Psoas muscle (tissue), 8 donors: Measurements from ENCODE around the gene CEMIP. TPM values are rescaled to one million over a fixed set of nuclear protein-coding genes. Genes with fewer than 3 reads are reported as not detected.

Experiments
- ATAC-seq, 4 donors: fragments of 200-7000 bp; cut with Tn5 transposase; one replicate each; pipeline ENCODE4 v1.9.1; 2020; ENCODE audit warnings: moderate library complexity in 3 of 4, mild to moderate bottlenecking in 2 of 4
- DNase-seq, 2 donors: peaks; one replicate each; pipeline ENCODE4 v3.0.0-alpha.2; 2020
- H3K27ac ChIP-seq: fragments of 200-600 bp; one replicate; pipeline ENCODE4 v1.8.0; 2022
- H3K27me3 ChIP-seq, 3 donors: fragments of 200-600 bp in 1 of 3; one replicate each; pipeline versions ENCODE4 v1.6.1 to v1.8.0; 2013 to 2022; ENCODE audit warnings: low read length in 2 of 3, mild to moderate bottlenecking in 2 of 3, moderate library complexity in 1 of 3; ENCODE audit not compliant: insufficient read depth in 3 of 3
- H3K36me3 ChIP-seq, 2 donors: fragments of 200-600 bp in 1 of 2; one replicate each; pipeline versions ENCODE4 v1.6.1 to v1.8.0; 2013 to 2022; ENCODE audit warnings: low read depth in 1 of 2, mild to moderate bottlenecking in 1 of 2, moderate library complexity in 1 of 2; ENCODE audit not compliant: insufficient read depth in 1 of 2
- H3K4me1 ChIP-seq: fragments of 200-600 bp; one replicate; pipeline ENCODE4 v1.8.0; 2022
- H3K4me3 ChIP-seq: fragments of 200-600 bp; one replicate; pipeline ENCODE4 v1.8.0; 2022; ENCODE audit warnings: mild to moderate bottlenecking
- H3K9me3 ChIP-seq: fragments of 200-600 bp; one replicate; pipeline ENCODE4 v1.8.0; 2022
- CTCF ChIP-seq: fragments of 200-600 bp; IDR thresholded peaks from one replicate; pipeline ENCODE4 v1.8.0; 2022; ENCODE audit warnings: antibody characterized with exemption
- WGBS, 3 donors: extraction: QIAGEN DNeasy Blood & Tissue Kit; methylation state at CpG; one replicate each; pipeline versions ENCODE4 v1.1.6 to v1.1.7; 2013; 5-methylcytosine and 5-hydroxymethylcytosine counted together
- intact Hi-C, 2 donors: fragments of 100-400 bp; cut with DNase I; formaldehyde crosslinking; loops; one replicate each; pipeline versions ENCODE4 v1.11.0 to v1.14.2; 2022
- polyA plus RNA-seq, 3 donors: library from polyadenylated mRNA; stranded (reverse); fragments of 200-250 nt; gene quantifications; one replicate each; pipeline ENCODE4 v1.2.3, GENCODE V29; 2013
- total RNA-seq, 4 donors: library from RNA; stranded (reverse); fragmentation: NEBNext Ultra II Directional in 2 of 4; extraction: Animal tissue kit (Norgen Biotek cat#: 25700) in 2 of 4; gene quantifications; one replicate each; pipeline versions ENCODE4 v1.2.1 to v1.2.4, GENCODE V29; 2021 to 2023
- donor health status: healthy with polysubstance abuse.
- donor health status: DM: no; HTN: no; CAD: no; lungs with moderate emphysema.
- donor health status: Bipolar disorder and iron deficiency.
- donor health status: healthy.
- donor health status: DM: yes; HTN: yes; CAD: no.
- donor health status: DM: no; HTN: no; CAD: no.
- donor health status: DM: no; HTN: no; CAD: no.
- donor health status: DM: yes; HTN: yes; CAD: no.

CEMIP gene
- total and polyA plus RNA-seq, 7 donors, result under 0.01 to 0.96 (median 0.04) TPM

DNA sequence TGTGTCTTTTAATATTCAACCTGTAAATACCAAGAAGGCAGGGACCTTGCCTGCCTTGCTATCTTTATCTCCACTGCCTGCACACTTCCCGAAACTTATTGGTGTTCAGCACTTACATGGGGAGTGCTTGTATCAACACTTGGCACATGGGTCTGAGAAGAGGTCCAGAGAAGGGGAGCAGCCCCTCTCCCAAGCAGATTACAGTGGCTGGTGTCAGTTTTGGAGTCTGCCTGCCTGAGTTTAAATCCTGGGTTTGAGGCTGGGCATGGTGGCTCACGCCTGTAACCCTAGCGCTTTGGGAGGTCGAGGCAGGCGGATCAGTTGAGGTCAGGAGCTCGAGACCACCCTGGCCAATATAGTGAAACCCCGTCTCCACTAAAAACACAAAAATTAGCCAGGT is 190.1 kb downstream of the CEMIP start:
- Histone ChIP-seq H3K27me3 (no peaks in the 10 kb centered on the region), H3K36me3 (peaks cover 0 to 15% of the 10 kb centered on the region in 2 donors), H3K27ac (no peak overlapping the region), H3K4me1 (peaks cover 3% of the 10 kb centered on the region), H3K9me3 (peaks cover 2% of the 10 kb centered on the region), H3K4me3 (no peak overlapping the region)
- no peak for DNase-seq
- intact Hi-C loops, result loop anchor here in 1 of 2 donors (5.0 kb wide), 1 partner anchor 402 kb away; no protein-coding TSS in a partner anchor
- TF ChIP-seq CTCF, result no peak
- 91 to 96% (median 95%) methylated on average over 7 of the region's 7 CpGs for WGBS, 3 donors
- ATAC-seq, result no peak

- no peak overlapping the region for H3K27ac ChIP-seq
- H3K9me3 ChIP-seq, result no peaks in the 10 kb centered on the region
- TF ChIP-seq CTCF, result peak; percentile 91
- peaks cover 3% of the 10 kb centered on the region for H3K4me1 ChIP-seq
- peak in 1 of 2 donors; percentile 42 for DNase-seq
- ATAC-seq, result peak; percentile 68 to 85 (median 72)
- intact Hi-C loops, result loop anchor here (2.0 to 10.0 kb wide), 4 partner anchors 191 to 515 kb away; partner anchors contain the start of gene CEMIP (in 1 of the 2)
- H3K36me3 ChIP-seq, result peaks cover 0 to 15% of the 10 kb centered on the region in 2 donors
- H3K4me3 ChIP-seq, result no peak overlapping the region
- no peaks in the 10 kb centered on the region for H3K27me3 ChIP-seq
- WGBS, 3 donors, result 56 to 60% (median 58%) methylated on average over 12 of the region's 12 CpGs
Observed at GRCh38 chr15:80970018-80970657, 191.0 kb downstream of the CEMIP start.

GRCh38 chr15:80970658-80971057 is 191.5 kb downstream of the CEMIP start:
- H3K9me3 ChIP-seq, result no peaks in the 10 kb centered on the region
- peaks cover 3% of the 10 kb centered on the region for H3K4me1 ChIP-seq
- H3K36me3 ChIP-seq, result peaks cover 0 to 15% of the 10 kb centered on the region in 2 donors
- H3K4me3 ChIP-seq, result no peak overlapping the region
- intact Hi-C loops, result loop anchor here (2.0 to 10.0 kb wide), 4 partner anchors 192 to 516 kb away; partner anchors contain the start of gene CEMIP (in 1 of the 2)
- TF ChIP-seq CTCF, result no peak
- H3K27ac ChIP-seq, result no peak overlapping the region
- ATAC-seq (no peak), DNase-seq (no peak)
- H3K27me3 ChIP-seq, result no peaks in the 10 kb centered on the region
- WGBS, 3 donors, result 93 to 94% (median 94%) methylated on average over 3 of the region's 3 CpGs

GRCh38 chr15:80971143-80971542 is 192.0 kb downstream of the CEMIP start:
- Histone ChIP-seq H3K36me3 (peaks cover 0 to 15% of the 10 kb centered on the region in 2 donors), H3K9me3 (no peaks in the 10 kb centered on the region), H3K4me3 (no peak overlapping the region), H3K27me3 (no peaks in the 10 kb centered on the region), H3K27ac (no peak overlapping the region), H3K4me1 (peaks cover 3% of the 10 kb centered on the region)
- WGBS, 3 donors, result 77 to 84% (median 81%) methylated on average over 2 of the region's 2 CpGs
- no peak for DNase-seq
- TF ChIP-seq CTCF, result no peak
- intact Hi-C loops, result loop anchor here (2.0 to 10.0 kb wide), 4 partner anchors 192 to 516 kb away; partner anchors contain the start of gene CEMIP (in 1 of the 2)
- no peak for ATAC-seq
